ENCODE measurements around the gene NUB1.

Gene NUB1

DNA sequence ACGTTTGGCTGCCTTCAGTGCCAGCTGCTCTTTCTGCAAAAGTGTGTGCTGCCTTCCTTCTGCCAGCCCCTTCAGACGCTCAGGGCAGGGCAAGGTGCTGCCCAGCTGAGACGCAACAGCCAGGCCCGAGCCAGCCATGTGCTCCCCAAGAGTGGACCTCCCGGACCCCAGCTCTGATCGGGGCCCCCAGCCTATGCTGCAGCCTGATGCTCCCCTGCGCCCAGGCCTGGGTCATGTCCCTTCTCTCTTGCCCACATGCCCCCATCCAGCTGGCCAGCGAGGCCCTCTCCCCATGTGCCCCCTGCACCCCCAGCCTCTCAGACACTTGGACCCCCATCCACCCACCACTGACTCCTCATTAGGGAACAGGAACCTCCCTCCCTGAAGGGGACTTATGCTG, 50.4 kb downstream of the NUB1 start:
- no peak for DNase-seq

DNA sequence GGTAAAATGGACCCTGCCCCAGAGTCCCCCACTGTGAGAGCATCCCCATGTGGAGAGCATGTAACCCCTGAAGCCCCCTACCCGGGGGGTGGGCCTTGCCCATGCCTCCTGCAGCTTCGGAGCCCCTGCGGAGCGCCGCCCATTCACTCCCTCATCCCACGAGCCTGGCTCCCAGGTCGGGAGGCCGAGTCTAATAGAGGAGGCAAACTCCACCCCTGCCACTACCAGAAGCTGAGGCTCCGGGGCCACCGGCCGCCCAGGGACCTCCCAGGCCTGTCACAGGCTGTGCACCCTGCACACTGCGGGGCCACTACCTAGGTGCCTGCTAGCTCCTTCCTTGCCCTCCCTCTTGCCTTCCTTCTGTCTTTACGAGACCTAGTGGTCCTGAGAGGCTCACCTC, 50.8 kb downstream of the NUB1 start:
- no peak for DNase-seq

DNA sequence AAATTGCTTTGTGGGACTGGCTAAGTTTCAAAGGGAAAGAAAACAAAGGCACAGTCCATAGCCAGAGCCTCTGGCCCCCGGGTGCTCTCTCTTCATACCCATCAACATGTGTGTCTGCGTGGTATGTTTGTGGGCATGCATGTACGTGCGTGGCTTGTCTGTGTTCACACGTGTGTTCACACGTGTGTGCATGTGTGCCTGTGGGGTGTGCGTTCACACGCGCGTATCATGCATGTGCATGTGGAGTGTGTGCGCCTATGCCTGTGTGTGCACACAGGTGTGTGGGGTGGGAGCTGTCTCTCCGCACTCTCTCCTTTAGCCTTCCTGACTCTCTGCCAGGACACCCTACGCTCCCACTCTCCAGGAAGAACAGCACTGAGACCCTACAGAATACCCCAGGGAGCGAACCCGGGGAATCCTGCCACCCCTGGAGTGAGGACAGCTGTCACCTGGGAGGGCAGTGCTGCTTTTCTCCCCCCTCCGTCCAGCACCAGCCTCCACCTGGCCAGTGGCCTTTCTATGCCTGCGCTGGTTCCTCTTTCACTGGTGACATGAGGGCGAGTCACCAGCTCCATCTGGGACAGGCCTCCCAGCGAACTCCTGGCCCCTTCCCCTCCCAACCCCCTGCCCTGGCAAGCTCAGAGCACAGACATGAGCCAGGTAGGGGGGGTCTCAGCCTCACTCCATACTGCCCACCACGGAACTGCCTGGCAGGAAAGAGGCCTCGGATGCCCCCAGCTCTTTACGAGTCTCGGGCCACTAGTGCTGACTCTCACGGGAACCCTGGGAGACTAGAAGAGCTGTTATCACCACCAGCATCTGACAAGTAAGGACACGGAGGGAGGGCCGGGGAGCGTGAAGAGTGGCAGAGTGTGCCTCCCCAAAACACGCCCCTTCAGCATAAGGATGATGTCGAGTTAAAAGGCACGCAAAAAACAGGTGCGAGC, 51.7 kb downstream of the NUB1 start:
- no peak for DNase-seq

DNA sequence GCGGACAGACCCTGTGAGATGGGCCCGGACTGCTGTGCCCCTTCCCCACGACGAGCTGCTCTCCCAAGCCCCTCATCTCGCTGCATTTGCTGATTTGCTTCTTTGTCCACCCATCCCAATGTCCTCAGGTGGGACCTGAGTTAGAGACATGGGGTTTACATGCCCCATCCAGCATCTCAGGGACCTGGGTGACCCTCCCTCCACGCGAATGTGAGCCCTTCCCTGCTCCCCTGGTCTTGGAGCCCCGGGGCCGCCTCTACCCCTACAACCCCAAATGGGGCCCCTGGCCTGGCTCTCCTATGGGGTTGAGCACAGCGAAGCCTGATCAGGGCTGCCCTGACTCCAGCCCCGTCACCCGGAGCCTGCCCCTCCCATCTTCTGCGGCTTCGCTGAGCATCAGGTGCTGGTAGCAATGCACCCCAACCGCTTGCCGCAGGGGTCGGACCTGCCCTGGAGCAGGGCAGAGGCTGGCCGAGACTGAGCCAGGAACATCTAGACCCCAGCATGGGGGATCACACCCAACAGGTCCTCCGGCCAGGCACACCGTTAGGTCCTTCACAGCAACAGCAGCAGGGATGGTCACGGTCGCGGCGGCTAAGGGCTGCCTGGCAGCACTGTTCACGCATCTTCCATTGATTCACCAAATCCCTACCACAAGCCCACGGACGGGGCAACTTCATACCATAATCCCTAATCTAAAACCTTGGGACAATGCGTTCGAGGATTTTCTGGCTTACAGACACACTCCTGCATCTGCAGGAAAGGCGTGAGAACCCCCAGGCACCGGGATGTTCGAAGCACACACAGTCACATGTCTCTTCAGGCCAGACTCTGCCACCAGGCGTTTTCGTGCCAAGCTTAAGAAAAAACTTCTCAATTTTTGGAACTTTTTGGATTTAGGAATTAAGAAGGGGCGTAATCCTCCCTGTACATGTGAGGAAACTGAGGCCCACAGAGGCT, 52.7 kb downstream of the NUB1 start:
- DNase-seq = no peak

DNA sequence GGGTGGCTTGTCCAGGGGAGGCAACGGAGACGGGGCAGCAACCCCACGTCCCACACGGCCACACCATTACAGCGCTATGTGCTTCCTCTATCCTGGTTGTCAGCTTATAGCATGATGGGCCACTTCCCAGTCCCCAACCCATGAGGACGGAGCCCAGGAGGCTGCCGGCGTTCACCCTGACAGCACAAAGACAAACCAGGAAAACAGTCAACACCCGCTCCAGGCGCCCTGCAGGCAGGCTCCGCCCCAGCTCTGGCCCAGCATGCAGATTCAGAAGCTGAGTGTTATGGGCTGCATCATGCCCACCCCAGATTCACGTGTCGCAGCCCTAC, 53.4 kb downstream of the NUB1 start:
- DNase-seq = no peak

DNA sequence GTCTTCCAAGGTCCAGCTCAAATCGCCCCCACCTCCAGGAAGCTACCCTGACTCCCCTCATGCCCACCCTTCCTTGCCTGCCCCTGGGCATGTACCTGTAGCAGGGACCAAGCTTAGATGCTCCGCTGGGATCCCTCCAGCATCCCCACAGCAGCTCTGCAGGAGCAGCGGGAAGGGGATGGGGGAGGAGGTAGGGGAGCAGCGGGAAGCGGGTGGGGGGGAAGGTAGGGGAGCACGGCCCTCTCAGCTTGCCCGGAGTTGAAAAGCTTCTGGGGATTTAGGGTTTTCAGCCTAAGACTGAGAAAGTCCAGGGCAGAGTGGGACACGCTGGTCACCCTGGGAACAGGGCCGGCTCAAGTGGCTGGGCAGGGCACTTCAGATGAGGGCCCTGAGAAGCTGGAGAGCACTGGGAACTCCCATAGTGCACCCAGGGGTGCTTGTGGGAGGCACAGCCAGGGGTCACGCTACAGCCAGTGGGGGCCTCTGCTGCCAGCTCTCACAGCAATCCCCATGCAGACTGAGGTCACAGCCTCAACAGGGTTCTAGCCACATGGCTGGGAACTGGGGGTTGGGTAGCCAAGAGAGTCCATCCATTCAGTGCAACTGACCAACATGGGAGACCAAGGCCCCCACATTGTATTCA, 54.8 kb downstream of the NUB1 start:
- DNase-seq = no peak

DNA sequence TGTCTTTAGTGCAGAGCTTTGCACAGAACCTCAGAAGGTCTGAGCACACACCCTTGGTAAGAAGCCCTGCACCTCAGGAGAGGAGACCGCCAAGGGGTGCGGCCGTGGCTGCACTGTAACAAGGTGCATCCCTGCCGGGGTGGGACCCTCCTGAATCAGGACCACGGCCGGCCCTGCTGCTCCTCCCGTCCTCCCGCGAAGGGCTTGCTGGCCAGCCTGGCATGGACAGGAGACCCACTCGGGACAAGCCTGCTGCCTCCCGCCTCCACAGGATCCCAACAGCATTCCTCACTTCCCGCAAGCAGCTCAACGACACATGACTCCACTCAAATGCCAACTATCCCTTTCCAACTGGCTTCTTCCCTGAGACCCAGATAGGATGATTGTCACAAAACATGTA, 55.4 kb downstream of the NUB1 start:
- no peak for DNase-seq

DNA sequence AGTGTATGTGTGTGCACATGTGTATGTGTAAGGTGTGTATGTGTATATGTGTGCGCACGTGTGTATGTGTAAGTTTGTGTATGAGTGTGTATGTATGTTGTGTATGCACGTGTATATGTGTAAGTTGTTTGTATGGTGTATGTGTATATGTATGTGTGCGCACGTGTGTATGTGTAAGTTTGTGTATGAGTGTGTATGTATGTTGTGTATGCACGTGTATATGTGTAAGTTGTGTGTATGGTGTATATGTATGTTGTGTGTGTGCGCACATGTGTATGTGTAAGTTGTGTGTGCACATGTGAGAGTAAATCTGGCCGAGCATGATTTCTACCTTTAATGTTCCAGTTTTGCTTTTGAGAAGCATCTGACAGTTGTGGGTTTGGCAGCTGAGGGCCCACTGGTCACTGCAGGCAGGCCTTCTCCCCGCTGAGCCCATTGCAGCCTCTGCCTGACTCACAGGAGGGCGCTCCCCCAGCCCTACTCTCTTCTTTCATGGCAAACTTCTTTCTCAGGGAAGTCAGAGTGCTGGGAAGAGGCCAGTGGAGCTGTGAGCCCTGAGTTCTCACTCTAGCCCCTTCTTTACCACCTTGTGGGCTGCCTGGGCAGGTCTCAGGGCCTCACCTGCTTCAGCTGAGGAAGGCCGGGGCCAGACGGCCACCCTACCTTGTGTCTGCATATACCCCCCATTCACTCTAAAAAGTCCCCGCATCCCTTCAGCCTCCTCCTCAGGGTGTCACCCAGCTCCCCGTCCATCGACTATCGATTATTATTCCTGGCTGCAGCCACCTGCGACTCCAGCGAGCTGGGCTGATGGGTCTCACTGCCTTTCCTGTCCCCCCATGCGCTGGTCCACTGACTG, 57.1 kb downstream of the NUB1 start:
- DNase-seq = no peak

DNA sequence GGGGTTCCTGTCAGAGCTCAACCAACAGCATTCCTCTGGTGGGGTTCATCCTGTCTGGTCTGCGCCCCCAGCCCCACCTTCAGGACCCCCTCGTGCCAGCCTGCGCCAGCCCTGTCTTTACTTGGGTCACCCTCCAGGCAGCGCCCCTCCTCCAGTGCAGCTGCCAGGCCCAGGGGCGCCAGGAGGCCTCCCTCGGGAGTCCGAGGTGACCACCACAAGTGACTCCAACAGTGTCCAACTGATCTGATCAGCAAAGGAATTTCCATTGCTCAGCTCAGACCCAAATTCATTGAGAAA, 57.6 kb downstream of the NUB1 start:
- no peak for DNase-seq

DNA sequence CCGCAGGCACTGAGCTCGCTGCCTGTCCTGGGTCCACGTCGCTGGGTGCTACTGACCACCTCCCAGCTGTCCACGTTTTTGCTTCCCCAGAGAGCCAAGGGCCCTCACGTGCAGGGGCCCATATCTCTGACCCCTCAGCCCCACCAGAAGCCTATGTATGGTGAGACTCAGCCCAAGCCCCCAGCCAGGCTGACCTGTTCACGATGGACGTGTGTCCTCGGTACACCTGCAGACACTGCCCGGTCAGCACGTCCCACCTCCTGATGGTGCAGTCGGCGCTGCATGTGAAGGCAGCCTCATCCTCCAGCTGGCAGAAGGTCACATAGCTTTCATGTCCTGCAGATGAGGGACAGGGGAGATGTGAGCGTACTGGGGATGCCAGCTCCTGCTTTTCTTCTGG, 58.3 kb downstream of the NUB1 start:
- no peak for DNase-seq

DNA sequence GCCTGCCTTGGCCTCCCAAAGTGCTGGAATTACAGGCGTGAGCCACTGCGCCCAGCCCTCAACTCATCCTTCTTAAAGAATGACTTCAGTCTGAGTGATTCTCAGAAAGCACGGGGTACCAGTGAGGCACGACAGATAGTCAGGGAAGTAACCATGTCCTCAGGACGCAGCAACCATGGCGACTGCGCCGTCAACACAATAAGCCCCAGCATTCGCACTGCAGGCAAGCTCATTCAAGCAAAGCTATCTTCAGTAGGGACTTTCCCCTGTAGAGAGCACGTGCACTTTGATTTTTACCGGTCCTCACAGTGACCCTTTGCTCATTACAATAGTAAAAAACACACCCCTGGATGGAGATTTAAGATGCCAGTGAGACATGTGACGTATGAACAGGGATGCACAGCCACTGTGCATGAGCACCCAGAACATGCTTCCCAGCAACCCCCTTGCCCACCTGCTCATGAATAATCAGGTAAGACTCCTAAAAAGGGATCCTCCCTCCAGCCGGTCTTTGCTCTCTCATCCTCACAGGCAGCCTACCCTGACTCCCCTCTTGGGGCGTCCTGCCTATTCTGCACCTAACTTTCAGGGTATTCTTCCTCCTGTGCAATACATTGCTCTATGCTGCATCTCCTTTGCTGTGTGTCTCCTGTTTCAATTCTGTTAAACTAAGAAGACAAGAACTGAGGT, 59.2 kb downstream of the NUB1 start:
- no peak for DNase-seq

DNA sequence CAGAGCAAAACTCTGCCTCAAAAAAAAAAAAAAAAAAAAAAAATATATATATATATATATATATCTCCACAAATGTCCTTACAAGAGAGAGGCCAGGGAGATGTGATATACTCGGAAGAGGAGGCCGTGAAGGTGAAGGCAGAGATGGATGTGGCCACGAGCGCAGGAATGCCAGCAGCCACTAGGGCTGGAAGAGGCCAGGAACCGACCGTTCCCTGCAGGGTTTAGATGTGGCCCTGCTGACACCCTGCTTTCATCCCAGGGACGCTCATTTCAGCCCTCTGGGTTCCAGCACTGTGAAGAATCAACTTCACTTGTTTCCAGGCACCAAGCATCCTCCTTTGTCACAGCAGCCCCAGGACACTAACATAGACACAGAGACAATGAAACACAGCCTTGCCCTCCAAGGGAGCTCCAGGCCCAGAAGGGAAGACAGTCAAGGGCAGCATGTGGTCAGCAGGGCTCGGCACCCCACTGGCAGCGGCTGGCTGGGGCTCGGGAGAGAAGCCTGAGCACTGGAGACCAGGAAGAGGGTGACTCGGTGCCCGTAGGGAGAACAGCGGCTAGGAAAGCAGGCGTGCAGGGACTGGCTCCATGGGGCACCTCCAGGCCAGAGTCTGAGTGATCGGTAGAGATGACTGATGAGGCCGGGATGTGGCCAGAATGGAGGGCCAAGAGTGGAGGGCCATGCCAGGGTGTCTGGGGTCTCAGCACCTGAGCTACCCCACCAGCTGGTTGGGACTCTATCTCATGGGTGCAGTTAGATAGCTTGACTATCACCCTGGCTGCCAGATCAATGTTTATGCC, 60.6 kb downstream of the NUB1 start:
- DNase-seq = no peak

DNA sequence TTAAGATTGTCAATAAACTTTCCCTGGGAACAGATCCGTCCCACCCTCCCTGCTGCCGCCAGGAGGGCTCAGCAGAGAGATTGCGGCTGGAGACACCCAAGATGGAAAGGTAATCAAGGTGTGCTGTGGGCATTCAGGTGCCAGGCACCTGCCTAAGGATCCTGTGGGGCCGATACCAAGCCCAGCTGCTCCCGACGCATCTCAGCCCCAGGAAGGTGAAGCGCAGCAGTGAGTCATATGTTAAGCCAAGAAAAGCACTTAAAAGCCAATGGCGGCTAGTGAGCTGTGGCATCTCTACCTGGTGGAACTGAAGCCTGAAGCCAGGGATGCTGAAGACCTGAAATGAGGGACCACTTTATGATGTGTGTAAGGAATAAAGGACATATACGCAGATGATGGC, 62.2 kb downstream of the NUB1 start:
- no peak for DNase-seq

DNA sequence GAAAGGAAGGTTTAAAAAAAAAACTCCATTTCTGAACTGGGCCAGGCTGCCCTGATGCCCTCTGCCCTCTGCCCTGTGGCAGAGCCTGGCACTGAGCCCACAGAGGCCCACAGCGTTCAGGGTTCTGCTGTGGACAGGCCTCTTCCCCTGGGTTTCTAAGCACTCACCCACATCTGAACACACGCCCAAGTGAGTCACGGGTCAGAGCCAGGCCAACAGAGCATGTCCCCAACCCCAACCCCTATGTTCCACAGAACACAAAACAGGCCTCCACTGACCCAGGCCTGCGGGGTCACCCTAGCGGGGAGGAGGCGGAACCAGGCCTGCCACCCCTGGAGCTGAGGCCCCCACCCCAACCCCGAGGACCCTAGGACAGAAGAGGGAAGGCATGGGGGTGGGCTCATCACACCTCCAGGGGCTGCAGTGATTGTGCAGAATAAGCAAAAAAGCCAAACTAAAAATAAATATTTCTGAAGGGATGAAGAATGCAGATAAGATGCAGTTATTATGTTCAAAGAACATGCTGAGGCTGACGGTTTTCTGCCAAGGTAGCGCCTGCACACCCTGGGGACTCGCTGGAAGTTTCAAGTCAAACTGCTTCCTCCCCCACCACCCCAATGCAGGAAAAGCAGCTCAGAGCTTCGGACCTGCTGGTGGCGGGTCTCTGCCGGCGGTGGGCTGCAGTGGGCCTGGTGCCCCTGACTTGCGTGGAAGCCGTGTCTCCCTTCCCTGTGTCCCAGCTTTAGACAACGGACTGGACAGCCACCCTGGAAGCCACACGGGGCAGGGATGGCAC, 62.8 kb downstream of the NUB1 start:
- no peak for DNase-seq

DNA sequence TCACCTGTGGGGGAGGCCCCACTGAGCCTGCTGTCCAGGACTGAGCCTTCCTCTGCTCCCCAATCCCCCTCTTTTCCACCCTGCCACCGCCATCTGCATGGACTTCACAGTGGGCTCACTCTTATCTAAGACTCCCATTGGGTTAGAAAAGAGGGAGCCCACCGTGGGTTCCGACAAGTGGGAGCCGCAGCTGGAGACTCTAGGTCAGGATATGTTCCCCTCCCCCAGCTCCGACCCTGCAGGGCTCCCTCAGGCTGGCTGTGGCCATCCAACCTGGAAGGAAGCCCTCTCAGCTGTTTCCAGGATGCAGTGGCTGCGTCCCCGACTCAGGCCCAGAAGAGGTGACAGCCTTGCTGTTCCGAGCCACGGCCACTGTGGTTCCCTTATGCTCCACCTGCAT, 63.4 kb downstream of the NUB1 start:
- DNase-seq = no peak

DNA sequence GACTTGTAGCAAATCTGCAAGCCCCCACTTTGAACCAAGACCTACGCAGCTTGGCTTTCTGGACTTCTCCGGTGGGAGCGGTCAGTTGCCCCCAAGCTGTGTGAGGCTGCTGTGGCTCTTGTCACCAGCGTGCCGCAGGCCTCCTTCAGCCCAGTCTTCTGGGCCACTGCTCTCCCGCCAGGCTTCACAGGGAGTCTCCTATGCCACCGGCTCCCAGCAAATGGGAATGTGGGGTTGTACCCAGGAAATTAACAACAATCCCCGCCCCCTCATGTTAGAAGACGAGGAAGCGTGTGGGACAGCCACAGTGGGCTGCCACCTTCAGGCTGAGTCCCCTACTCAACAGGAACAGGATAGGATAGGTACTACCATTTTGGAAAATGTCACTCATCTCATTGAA, 64.0 kb downstream of the NUB1 start:
- no peak for DNase-seq

DNA sequence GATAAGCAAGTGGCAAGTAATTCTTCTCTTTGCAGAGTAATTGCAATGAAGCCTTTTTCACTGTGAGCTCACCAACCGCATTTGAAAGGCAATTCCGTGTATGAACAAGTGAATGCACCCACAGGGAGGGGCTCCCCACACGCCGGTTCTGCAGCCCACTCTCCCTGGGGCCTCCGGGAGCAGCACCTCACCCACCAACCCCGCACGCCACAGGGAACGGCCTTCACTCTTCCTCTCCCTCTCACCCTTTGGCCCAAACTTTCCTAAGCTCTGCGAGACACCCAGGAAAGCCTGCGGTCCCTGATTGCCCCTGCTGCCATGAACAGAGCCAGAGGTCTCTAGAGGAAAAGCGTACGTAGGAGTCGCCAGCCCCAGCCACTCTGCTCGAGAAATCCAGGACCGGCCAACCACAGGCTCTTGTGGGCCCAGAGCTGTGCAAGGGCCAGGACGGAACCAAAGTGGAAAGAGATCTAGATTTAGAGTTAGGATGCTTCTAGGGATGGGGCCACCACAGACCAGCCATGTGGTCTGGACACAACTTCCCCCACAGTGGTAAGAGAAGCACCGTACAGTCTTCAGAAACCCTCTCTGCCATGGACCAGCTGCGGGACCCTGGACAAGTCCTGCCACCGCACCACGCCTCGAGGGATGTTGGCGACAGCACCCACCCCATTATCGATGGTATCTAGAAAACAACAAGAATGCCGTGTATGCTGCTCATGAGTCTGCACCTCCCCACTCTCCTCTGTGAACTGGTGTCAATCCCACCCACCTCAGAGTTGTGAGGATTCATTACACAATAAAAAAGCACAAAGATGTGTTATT, 64.7 kb downstream of the NUB1 start:
- no peak for DNase-seq

DNA sequence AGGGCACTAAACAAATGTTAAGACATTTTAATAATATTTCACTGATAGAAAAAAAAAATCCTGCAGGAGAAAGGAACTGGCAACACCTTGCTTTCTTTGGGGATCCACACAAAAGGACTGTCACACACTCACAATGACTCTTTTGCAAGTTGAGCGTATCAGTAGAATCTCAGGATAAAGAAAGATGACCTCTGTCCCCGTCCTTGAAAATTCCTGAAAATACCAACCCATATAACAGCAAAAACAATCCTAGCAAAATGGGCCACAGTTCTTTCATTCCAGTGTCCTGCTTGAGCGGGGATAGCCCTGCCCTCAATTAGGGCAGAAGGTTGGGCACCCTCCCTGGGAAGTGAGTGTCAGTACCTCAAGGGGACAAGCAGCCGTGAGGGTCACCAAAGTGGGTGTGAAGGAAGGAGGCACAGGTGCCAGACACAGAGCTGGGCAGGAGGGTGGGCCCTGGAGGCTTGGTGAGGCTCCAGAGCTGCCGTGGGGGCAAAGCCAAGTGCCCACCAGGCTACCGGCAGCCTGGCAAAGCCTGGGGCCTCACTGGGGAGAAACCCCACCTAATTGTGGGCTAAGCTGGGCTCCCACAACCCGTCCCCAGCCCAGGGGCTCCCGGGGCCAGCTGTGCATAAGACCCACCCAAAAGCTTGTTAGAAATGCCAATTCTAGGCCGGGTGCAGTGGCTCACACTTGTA, 65.4 kb downstream of the NUB1 start:
- no peak for DNase-seq

DNA sequence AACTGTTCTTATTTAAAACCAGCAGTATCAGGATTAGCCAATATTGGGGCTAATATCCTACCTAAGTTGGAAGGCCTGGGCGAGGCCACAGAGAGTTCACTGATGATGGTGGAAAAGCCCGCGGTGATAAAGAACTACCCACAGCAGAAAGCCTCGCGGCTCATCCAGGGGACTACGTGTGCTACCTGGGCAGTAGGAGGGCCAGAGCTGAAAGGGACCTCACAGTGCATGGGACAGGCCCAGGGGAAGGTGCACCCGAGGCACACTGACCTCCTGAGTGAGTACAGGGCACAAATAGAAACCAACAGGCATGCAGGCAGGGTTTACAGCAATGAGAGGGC, 66.9 kb downstream of the NUB1 start:
- DNase-seq = no peak
